Measurements from ENCODE around the gene MIGA1. TPM values are rescaled to one million over a fixed set of nuclear protein-coding genes. Genes with fewer than 3 reads are reported as not detected.

The MIGA1 gene
- total and polyA plus RNA-seq, 8 donors, result 1.5 to 11.0 (median 7.4) TPM

DNA sequence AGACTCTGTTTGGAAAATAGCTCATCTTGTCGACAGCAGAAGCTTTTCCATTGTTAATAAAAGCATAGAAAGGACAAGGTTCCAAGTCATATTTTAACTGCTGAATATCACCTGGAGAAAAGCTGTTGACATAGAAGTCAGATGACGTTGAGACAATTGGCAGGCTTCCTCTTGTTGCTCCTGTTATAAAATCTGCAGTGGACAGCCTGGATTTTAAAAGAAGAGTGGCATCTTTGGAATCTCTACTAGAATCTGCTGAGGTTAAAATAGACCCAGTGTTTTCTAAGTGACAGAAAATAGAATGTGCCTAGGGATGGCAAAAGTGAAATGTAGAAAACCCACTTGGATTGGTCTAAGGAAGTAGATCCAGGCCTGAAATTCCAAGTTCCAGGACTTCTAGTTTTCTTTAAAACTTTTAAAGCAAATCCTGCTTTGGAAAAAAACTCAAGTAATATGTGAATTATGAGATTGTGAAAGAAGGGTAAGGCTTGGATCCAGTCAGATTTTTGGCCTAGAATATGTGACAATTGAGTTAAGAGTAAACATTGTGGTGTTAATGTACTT, 55.4 kb downstream of the MIGA1 start:
- 3 to 6% methylated on average over 2 of the region's 2 CpGs for WGBS, 2 donors
- Histone ChIP-seq H3K36me3 (no peaks in the 10 kb centered on the region), H3K27ac (peak overlapping the region in 2 of 4 donors; percentile 33 to 58), H3K27me3 (no peaks in the 10 kb centered on the region), H3K9me3 (no peaks in the 10 kb centered on the region), H3K4me3 (no peak overlapping the region), H3K4me1 (peaks cover 13 to 30% (median 14%) of the 10 kb centered on the region in 3 donors)
- ATAC-seq (peak; percentile 76 to 89 (median 84)), DNase-seq (peak in 2 of 6 donors; percentile 19 to 50), FAIRE-seq (peak; percentile 94)
- TF ChIP-seq, protein P1, sequence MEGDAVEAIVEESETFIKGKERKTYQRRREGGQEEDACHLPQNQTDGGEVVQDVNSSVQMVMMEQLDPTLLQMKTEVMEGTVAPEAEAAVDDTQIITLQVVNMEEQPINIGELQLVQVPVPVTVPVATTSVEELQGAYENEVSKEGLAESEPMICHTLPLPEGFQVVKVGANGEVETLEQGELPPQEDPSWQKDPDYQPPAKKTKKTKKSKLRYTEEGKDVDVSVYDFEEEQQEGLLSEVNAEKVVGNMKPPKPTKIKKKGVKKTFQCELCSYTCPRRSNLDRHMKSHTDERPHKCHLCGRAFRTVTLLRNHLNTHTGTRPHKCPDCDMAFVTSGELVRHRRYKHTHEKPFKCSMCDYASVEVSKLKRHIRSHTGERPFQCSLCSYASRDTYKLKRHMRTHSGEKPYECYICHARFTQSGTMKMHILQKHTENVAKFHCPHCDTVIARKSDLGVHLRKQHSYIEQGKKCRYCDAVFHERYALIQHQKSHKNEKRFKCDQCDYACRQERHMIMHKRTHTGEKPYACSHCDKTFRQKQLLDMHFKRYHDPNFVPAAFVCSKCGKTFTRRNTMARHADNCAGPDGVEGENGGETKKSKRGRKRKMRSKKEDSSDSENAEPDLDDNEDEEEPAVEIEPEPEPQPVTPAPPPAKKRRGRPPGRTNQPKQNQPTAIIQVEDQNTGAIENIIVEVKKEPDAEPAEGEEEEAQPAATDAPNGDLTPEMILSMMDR (IDR thresholded peaks at IDR 0.05), result no peak
- intact Hi-C loops (cut with DNase I), result no loop called here

DNA sequence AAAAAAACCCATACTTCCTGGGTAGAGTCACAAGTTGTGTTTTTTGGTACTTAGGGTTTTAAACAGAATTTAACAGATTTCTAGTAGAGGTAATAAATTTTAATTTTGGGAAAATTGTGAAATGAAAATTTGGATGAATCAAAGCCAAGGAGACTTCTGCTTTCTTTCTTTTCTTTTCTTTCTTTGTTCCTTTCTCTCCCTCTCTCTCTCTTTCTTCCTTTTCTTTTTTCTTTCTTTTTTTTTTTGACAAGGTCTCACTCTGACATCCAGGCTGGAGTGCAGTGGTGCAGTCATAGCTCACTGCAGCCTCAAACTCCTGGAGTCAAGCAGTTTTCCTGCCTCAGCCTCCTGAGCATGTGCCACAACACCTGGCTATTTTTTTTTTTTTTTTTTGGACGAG, 62.1 kb downstream of the MIGA1 start:
- DNase-seq, result no peak
- no peak overlapping the region for H3K27ac ChIP-seq
- H3K27me3 ChIP-seq, result no peaks in the 10 kb centered on the region
- H3K4me1 ChIP-seq, result no peaks in the 10 kb centered on the region
- no peak overlapping the region for H3K4me3 ChIP-seq
- TF ChIP-seq, protein P1 (IDR thresholded peaks at IDR 0.05), result no peak
- no peak for FAIRE-seq
- WGBS, 2 donors, result 54% methylated on average over 1 of the region's 1 CpG
- H3K9me3 ChIP-seq, result no peaks in the 10 kb centered on the region
- no peak for ATAC-seq
- H3K36me3 ChIP-seq, result no peaks in the 10 kb centered on the region
- intact Hi-C loops (cut with DNase I), result no loop called here

GRCh38 chr1:77845951-77846350, 66.5 kb downstream of the MIGA1 start:
- TF ChIP-seq, protein P1 (IDR thresholded peaks at IDR 0.05), result no peak
- intact Hi-C loops (cut with DNase I), result no loop called here
- ATAC-seq (no peak), DNase-seq (no peak), FAIRE-seq (no peak)
- no peak overlapping the region for H3K27ac ChIP-seq
- H3K4me3 ChIP-seq, result no peak overlapping the region
- no peaks in the 10 kb centered on the region for H3K36me3 ChIP-seq
- WGBS, 2 donors, result 95 to 100% methylated on average over 1 of the region's 1 CpG
- no peaks in the 10 kb centered on the region for H3K4me1 ChIP-seq
- H3K27me3 ChIP-seq, result no peaks in the 10 kb centered on the region
- no peaks in the 10 kb centered on the region for H3K9me3 ChIP-seq

DNA sequence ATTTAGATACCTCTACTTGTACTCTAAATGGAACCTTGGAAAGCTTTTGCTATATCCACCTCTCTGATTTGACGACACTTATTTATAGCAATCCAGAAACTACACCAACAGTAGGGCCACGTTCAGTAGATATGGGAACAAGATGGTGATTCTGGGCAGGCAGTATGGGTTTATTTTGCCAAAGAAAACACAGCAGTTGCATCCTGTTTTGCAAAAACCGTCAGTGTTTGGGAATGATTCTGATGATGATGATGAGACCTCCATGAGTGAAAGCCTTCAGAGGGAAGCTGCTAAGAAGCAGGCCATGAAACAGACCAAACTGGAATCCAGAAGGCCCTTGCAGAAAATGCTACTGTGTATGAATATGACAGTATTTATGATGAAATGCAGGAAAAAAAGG, 67.5 kb downstream of the MIGA1 start:
- no peaks in the 10 kb centered on the region for H3K36me3 ChIP-seq
- TF ChIP-seq, protein P1 (IDR thresholded peaks at IDR 0.05), result no peak
- no peak overlapping the region for H3K27ac ChIP-seq
- FAIRE-seq (no peak), ATAC-seq (no peak), DNase-seq (no peak)
- H3K27me3 ChIP-seq, result no peaks in the 10 kb centered on the region
- whole genome bisulfite sequencing, 2 donors, result 80 to 89% methylated on average over 3 of the region's 3 CpGs
- intact Hi-C loops (cut with DNase I), result no loop called here
- H3K4me3 ChIP-seq, result no peak overlapping the region
- no peaks in the 10 kb centered on the region for H3K9me3 ChIP-seq
- H3K4me1 ChIP-seq, result no peaks in the 10 kb centered on the region

- Histone ChIP-seq H3K4me1 (no peaks in the 10 kb centered on the region), H3K36me3 (no peaks in the 10 kb centered on the region), H3K4me3 (no peak overlapping the region), H3K27ac (no peak overlapping the region), H3K9me3 (no peaks in the 10 kb centered on the region), H3K27me3 (no peaks in the 10 kb centered on the region)
- WGBS, 2 donors, result 83 to 84% methylated on average over 9 of the region's 9 CpGs
- ATAC-seq (no peak), FAIRE-seq (no peak), DNase-seq (no peak)
- TF ChIP-seq, protein P1 (IDR thresholded peaks at IDR 0.05), result no peak
- intact Hi-C loops (cut with DNase I), result no loop called here
Observed at GRCh38 chr1:77847621-77848080, 68.2 kb downstream of the MIGA1 start.
